GM12892 (cell line): ENCODE data around the gene GLCCI1.

Source experiments
- POLR2A ChIP-seq: IDR thresholded peaks from 2 replicates; pipeline ENCODE4 v1.6.1; 2011; ENCODE audit warnings: low read depth, low read length, control low read depth
- POLR2AphosphoS5 ChIP-seq: IDR thresholded peaks from 2 replicates; pipeline ENCODE4 v1.6.1; 2011; ENCODE audit warnings: low read depth, low read length, control low read depth
- TAF1 ChIP-seq: IDR thresholded peaks from 2 replicates; pipeline ENCODE4 v1.6.1; 2011; ENCODE audit warnings: low read depth, mild to moderate bottlenecking, control low read depth, low read length, borderline replicate concordance

- TF ChIP-seq POLR2A (no peak), POLR2AphosphoS5 (no peak), TAF1 (no peak)
Measured at GRCh38 chr7:7923818-7924217, 44.8 kb upstream of the GLCCI1 start.
